Activated T-cell treated with anti-CD3 and anti-CD28 coated beads, Interleukin-2, amount 50 U/mL, for 4 hours (primary cell): Measurements from ENCODE around the gene DHPS. TPM values are rescaled to one million over a fixed set of nuclear protein-coding genes. Genes with fewer than 3 reads are reported as not detected.
"Not testable (repeated sequence)": the region's sequence is repeated elsewhere in the genome, so short reads cannot be mapped to it uniquely, and the experiment has no call there.

Source experiments
- ATAC-seq, 2 donors: fragments of 200-7000 bp; cut with Tn5 transposase; one replicate each; pipeline ENCODE4 v1.10.0; 2021
- DNase-seq: peaks from one replicate; pipeline ENCODE4 v3.0.0-alpha.2; 2020
- H3K27me3 Mint-ChIP-seq: one replicate; pipeline ENCODE4 v1.8.0; 2021; ENCODE audit warnings: low read depth, mixed read lengths
- H3K36me3 Mint-ChIP-seq: one replicate; pipeline ENCODE4 v1.8.0; 2022; ENCODE audit warnings: mixed read lengths; ENCODE audit not compliant: insufficient read depth
- H3K4me1 Mint-ChIP-seq: one replicate; pipeline ENCODE4 v1.8.0; 2021; ENCODE audit warnings: low read depth, mixed read lengths
- H3K4me3 Mint-ChIP-seq: one replicate; pipeline ENCODE4 v1.8.0; 2021; ENCODE audit warnings: mild to moderate bottlenecking, moderate library complexity, mixed read lengths
- H3K9me3 Mint-ChIP-seq: one replicate; pipeline ENCODE4 v1.8.0; 2021; ENCODE audit warnings: mixed read lengths
- total RNA-seq, 3 donors: library from RNA; stranded (reverse); gene quantifications; one replicate each; pipeline ENCODE4 v1.2.1, GENCODE V29; 2021

The DHPS gene
- total RNA-seq, 3 donors from 2014 or later = 129 to 137 (median 132) TPM

DNA sequence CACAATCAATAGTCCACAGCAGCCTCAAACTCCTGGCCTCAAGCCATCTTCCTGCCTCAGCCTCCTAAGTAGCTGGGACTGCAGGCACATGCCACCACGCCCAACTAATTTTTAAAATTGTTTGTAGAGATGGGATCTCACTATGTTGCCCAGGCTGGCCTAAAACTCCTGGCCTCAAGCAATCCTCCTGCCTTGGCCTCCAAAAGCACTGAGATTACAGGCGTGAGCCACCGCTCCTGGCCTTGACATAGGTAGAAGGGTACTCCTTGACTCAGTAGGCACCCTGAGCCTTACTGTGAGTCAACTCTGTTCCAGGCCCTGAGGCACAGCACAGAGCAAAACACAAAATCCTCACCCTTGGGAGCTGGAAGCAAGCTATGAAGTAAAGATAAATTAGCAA is 34.2 kb upstream of the DHPS start:
- no peak for DNase-seq
- H3K9me3 Mint-ChIP-seq = no peaks in the 10 kb centered on the region
- no peaks in the 10 kb centered on the region for H3K27me3 Mint-ChIP-seq
- no peak overlapping the region for H3K4me3 Mint-ChIP-seq
- H3K36me3 Mint-ChIP-seq = peaks cover 30% of the 10 kb centered on the region
- H3K4me1 Mint-ChIP-seq = peaks cover 13% of the 10 kb centered on the region
- no peak for ATAC-seq

- no peak for ATAC-seq
- no peaks in the 10 kb centered on the region for H3K9me3 Mint-ChIP-seq
Measured at GRCh38 chr19:12715102-12715501, 33.4 kb upstream of the DHPS start.

GRCh38 chr19:12713304-12713703 is 31.6 kb upstream of the DHPS start:
- not testable (repeated sequence) for H3K27me3 Mint-ChIP-seq, ATAC-seq, DNase-seq, H3K4me3 Mint-ChIP-seq, H3K9me3 Mint-ChIP-seq, H3K4me1 Mint-ChIP-seq
- peaks cover 27% of the 10 kb centered on the region for H3K36me3 Mint-ChIP-seq

More at GRCh38 chr19:12715102-12715501, 33.4 kb upstream of the DHPS start:
- H3K36me3 Mint-ChIP-seq = peaks cover 33% of the 10 kb centered on the region
- H3K27me3 Mint-ChIP-seq = no peaks in the 10 kb centered on the region
- H3K4me1 Mint-ChIP-seq = peaks cover 7% of the 10 kb centered on the region
- H3K4me3 Mint-ChIP-seq = no peak overlapping the region
- no peak for DNase-seq

GRCh38 chr19:12712077-12712476 is 30.4 kb upstream of the DHPS start:
- not testable (repeated sequence) for H3K4me3 Mint-ChIP-seq, H3K27me3 Mint-ChIP-seq, DNase-seq, ATAC-seq, H3K4me1 Mint-ChIP-seq, H3K9me3 Mint-ChIP-seq
- peaks cover 27% of the 10 kb centered on the region for H3K36me3 Mint-ChIP-seq

GRCh38 chr19:12711187-12711586 is 29.5 kb upstream of the DHPS start:
- ATAC-seq = no peak

GRCh38 chr19:12708641-12709040 is 27.0 kb upstream of the DHPS start:
- H3K9me3 Mint-ChIP-seq = no peaks in the 10 kb centered on the region
- H3K4me3 Mint-ChIP-seq = no peak overlapping the region
- DNase-seq = no peak
- H3K36me3 Mint-ChIP-seq = peaks cover 35% of the 10 kb centered on the region
- no peaks in the 10 kb centered on the region for H3K27me3 Mint-ChIP-seq
- no peaks in the 10 kb centered on the region for H3K4me1 Mint-ChIP-seq
- no peak for ATAC-seq

More at GRCh38 chr19:12711187-12711586, 29.5 kb upstream of the DHPS start:
- Mint-ChIP-seq H3K9me3 (no peaks in the 10 kb centered on the region), H3K4me3 (no peak overlapping the region), H3K36me3 (peaks cover 27% of the 10 kb centered on the region), H3K27me3 (no peaks in the 10 kb centered on the region), H3K4me1 (no peaks in the 10 kb centered on the region)
- DNase-seq = no peak

DNA sequence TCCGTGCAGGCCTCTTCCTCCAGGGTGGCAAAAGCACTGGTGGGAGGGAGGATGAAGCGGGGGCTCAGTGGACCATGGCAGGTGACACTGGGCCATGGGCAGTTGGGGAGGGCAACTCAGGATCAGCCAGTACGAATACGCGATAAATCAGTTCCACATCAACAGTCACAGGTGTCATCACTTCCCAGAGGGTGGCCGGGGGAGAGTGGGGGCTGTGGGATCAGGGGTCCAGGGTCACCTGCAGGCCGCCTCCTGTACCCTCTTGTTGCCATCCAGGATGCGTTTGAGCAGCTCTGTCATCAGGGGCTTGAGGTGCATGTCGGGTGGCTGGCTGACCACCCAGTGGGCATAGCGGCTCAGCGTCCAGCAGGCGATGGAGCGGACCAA is 24.6 kb upstream of the DHPS start:
- H3K27me3 Mint-ChIP-seq = no peaks in the 10 kb centered on the region
- H3K9me3 Mint-ChIP-seq = no peaks in the 10 kb centered on the region
- DNase-seq (no peak), ATAC-seq (no peak)
- H3K4me1 Mint-ChIP-seq = no peaks in the 10 kb centered on the region
- H3K36me3 Mint-ChIP-seq = peaks cover 38% of the 10 kb centered on the region
- no peak overlapping the region for H3K4me3 Mint-ChIP-seq

DNA sequence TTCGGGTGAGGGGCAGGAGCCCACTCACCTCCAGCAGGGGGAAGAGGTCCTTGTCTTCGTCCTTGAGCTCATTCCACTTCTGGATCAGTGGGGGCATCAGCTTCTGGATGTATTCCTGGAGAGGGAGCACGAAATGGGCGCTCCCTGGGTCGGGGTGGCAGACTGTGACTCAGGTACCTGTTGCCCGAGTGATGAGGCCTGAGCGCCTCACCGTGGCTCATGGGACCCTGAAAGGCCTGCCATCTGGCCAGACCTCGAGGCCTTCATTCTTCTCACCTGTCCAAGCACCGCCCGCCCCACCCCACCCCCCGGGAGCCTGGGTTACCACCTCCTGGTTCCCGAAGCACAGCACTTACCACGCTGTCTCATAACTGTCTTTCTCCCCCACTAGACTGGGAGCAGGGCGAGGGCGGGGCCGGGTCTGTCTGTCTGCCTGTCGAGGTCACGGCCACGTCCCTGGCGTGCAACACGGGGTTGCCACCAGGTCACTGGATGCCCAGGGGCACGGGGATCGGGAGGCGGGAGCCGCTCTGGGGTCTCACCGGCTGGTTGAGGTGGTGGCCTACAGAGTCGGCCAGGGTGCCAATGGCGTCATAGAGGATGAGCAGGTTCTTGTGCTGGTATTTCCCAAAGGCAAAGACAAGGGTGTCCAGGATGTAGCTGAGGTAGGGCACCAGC is 24.1 kb upstream of the DHPS start:
- Mint-ChIP-seq H3K36me3 (peaks cover 40% of the 10 kb centered on the region), H3K4me1 (no peaks in the 10 kb centered on the region), H3K9me3 (no peaks in the 10 kb centered on the region), H3K4me3 (no peak overlapping the region), H3K27me3 (no peaks in the 10 kb centered on the region)
- DNase-seq (no peak), ATAC-seq (no peak)

- no peaks in the 10 kb centered on the region for H3K27me3 Mint-ChIP-seq
- H3K9me3 Mint-ChIP-seq = no peaks in the 10 kb centered on the region
- H3K4me1 Mint-ChIP-seq = no peaks in the 10 kb centered on the region
- DNase-seq (no peak), ATAC-seq (no peak)
- peaks cover 34% of the 10 kb centered on the region for H3K36me3 Mint-ChIP-seq
- no peak overlapping the region for H3K4me3 Mint-ChIP-seq
Measured at GRCh38 chr19:12705169-12705568, 23.5 kb upstream of the DHPS start.

- Mint-ChIP-seq H3K9me3 (no peaks in the 10 kb centered on the region), H3K4me1 (peaks cover 2% of the 10 kb centered on the region), H3K27me3 (no peaks in the 10 kb centered on the region), H3K36me3 (peaks cover 35% of the 10 kb centered on the region), H3K4me3 (no peak overlapping the region)
- DNase-seq (no peak), ATAC-seq (peak; percentile 67 to 72)
Measured at GRCh38 chr19:12703046-12703445, 21.4 kb upstream of the DHPS start.

- ATAC-seq = no peak
- Mint-ChIP-seq H3K4me3 (no peak overlapping the region), H3K9me3 (no peaks in the 10 kb centered on the region), H3K4me1 (peaks cover 4% of the 10 kb centered on the region), H3K27me3 (no peaks in the 10 kb centered on the region), H3K36me3 (peaks cover 35% of the 10 kb centered on the region)
- DNase-seq = no peak
Measured at GRCh38 chr19:12701596-12702282, 20.1 kb upstream of the DHPS start.

- ATAC-seq = no peak
- peak overlapping the region; percentile 66 for H3K4me3 Mint-ChIP-seq
- H3K9me3 Mint-ChIP-seq = no peaks in the 10 kb centered on the region
- H3K36me3 Mint-ChIP-seq = peaks cover 14% of the 10 kb centered on the region
- peaks cover 8% of the 10 kb centered on the region for H3K4me1 Mint-ChIP-seq
- DNase-seq = no peak
- no peaks in the 10 kb centered on the region for H3K27me3 Mint-ChIP-seq
Measured at GRCh38 chr19:12698138-12698537, 16.5 kb upstream of the DHPS start.

GRCh38 chr19:12697425-12697824 is 15.7 kb upstream of the DHPS start:
- not testable (repeated sequence) for H3K4me1 Mint-ChIP-seq, DNase-seq, ATAC-seq, H3K27me3 Mint-ChIP-seq, H3K9me3 Mint-ChIP-seq
- Mint-ChIP-seq H3K36me3 (peaks cover 11% of the 10 kb centered on the region), H3K4me3 (peak overlapping the region; percentile 24)

GRCh38 chr19:12696366-12697335 is 15.0 kb upstream of the DHPS start, which contains the start of gene FBXW9:
TSS of gene FBXW9 (minus strand) at chr19:12696631. CDS start at chr19:12696581, 50 bp downstream.
- Mint-ChIP-seq H3K9me3 (no peaks in the 10 kb centered on the region), H3K27me3 (no peaks in the 10 kb centered on the region), H3K4me1 (peaks cover 8% of the 10 kb centered on the region), H3K36me3 (peaks cover 11% of the 10 kb centered on the region), H3K4me3 (peak within 1 kb of the TSS; percentile 87)
- peak; percentile 98 for DNase-seq
- ATAC-seq = peak; percentile 88 to 91
